CD4-positive, alpha-beta T cell treated with Interferon gamma for 1 hour (primary cell): ENCODE data around the gene LBH.

ENCODE experiments used
- DNase-seq: peaks from one replicate; pipeline ENCODE4 v3.0.0-alpha.2; 2020

Gene LBH

GRCh38 chr2:30231212-30231995 lies at the start of gene LBH:
Gene LBH (plus strand): TSS chr2:30231534. CDS start chr2:30231739, 205 bp downstream.
- DNase-seq: peak; percentile 92

DNA sequence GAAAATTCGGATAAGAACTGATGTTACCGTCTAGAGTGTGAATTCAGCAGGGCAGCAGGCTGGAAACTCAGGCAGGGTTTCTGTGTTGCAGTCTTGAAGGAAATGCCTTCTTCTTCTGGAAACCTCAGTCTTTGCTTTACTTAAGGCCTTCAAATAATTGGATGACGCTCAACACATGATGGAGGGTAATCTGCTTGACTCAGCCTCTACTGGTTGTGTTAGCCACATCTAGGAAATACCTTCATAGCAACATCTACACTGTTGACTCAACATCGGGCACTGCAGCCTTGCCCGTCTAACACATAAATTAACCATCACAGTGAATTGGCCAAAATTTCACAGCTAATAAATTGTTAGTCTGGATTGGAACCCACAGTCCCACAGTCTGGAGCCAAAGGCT lies 47.3 kb upstream of the LBH start:
- no peak for DNase-seq

DNA sequence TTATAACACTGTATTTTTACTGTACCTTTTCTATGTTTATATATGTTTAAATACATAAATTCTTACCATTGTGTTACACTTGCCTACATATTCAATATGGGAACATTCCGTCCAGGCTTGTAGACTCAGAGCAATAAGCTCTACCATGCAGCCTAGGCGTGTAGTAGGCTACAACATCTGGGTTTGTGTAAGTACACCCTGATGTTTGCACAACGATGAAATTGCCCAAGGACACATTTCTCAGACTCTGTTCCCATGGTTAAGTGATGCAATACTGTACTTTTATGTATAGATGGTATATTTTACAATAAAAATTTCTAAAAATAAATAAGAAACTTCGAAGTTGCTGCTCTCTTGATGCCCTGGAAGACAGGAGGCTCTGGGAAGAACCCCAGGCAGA lies 46.2 kb upstream of the LBH start:
- no peak for DNase-seq

DNA sequence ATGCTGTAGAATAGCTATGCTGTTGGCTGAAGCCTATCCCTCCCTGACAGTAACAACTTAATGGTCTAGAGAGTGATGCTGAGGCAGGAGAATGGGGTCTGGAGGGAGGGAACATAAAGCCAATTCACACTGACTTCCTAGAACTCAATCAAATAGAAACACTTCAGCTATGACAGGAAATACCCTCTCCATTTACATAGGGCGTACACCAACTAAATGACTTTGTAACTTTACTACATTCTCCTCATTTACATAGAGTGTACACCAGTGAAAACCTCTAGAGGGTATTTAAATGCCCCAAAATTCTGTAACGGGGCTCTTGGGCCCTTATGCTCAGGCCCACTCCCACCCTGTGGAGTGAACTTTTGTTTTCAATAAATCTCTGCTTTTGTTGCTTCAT lies 43.0 kb upstream of the LBH start:
- no peak for DNase-seq

DNA sequence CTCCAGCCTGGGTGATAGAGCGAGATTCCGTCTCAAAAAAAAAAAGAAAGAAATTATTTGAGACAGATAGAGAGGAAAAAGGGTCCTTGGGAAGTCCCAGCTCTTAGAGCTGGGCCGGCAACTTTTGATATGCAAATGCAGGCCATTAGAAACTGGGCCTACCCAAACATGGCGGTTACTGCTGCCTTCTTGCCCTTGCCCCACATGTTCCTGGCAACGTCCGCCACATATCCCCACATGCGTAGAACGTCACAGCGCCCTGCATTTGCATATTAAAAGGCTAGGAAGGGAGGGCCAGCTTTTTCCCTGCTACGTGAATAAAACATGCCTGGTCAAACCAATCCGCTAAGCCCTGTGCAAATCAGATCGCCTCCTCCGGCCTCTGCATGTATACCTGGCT lies 40.7 kb upstream of the LBH start:
- DNase-seq: no peak

- no peak for DNase-seq
These were observed 40.2 kb upstream of the LBH start for GRCh38 chr2:30191107-30191506.

- DNase-seq: no peak
These were observed 39.5 kb upstream of the LBH start for GRCh38 chr2:30191819-30192271.

GRCh38 chr2:30192314-30192713 lies 39.0 kb upstream of the LBH start:
- no peak for DNase-seq

DNA sequence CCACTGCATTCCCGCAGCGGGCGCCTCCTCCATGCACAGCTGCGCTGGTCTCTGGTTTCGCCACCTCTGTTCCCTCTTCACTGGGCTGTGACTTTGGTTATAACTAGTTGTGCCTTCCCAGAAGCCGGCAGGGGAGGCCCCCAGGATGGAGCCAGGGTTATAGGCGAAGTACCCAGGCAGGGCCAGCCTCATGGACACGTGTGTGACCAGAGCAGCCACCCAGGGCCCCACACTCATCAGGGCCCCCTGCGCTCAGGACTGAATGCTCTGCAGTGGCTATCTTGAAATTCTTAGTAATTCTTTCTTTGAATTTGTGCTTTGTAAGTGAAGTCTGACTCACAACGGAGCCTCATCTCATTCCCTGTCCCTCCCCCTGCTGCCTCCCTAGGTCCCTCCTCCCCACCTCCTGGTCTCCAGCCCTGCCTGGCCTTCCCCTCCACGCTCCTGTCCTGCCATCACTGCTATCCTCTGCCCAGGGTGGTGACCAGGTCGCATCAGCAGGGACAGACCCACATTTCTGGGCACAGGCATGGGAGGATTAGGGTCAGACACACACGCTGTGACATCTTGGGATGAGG lies 38.1 kb upstream of the LBH start:
- no peak for DNase-seq

GRCh38 chr2:30194421-30194820 lies 36.9 kb upstream of the LBH start:
- DNase-seq: no peak

- no peak for DNase-seq
These were observed 36.3 kb upstream of the LBH start for GRCh38 chr2:30195016-30195415.

DNA sequence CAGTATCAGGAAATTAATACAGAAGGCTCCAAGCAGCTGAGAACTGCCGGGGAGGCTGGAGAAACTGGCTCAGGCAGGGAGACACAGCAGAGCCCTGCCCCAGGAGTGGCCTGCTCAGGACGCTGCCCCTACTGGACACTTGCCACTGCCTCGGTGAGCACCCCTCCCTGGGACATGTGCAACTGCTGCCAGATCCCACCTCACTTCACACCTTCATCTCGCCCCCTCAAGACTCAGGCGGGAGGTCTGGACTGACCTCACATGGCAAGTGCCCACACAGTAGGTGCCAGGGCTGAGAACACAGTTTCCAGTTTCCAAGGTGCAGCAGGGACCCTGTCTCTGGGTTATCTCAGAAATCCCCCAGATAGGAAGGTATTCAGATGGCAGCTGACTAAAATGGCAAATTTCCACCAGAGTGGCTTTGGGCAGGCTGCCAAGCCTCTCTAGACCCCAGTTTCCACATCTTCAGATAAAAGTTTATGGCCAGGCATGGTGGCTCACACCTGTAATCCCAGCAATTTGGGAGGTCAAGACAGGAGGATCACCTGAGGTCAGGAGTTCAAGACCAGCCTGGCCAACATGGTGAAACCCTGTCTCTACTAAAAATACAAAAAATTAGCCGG lies 33.7 kb upstream of the LBH start:
- DNase-seq: no peak

DNA sequence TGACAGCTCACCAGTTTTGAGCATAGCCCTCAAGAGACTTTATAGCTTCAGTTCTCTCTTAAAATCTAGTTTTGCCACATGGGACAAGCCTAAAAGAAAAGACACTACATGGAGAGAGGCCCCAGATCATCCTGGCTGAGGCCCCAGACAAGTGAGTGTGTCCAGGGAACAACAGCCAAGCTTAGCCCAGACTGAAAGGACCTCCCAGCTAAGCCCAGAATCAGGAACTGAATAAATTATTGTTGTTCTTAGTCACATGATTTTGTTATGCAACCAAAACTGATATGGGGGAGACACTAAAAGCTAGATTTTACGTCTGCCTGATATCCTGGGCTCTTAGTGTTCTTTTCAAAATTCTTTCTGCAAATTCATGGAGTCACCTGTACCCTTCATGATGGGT lies 29.3 kb upstream of the LBH start:
- DNase-seq: no peak

GRCh38 chr2:30203156-30203555 lies 28.2 kb upstream of the LBH start:
- DNase-seq: no peak

- DNase-seq: no peak
These were observed 27.1 kb upstream of the LBH start for GRCh38 chr2:30204281-30204680.

DNA sequence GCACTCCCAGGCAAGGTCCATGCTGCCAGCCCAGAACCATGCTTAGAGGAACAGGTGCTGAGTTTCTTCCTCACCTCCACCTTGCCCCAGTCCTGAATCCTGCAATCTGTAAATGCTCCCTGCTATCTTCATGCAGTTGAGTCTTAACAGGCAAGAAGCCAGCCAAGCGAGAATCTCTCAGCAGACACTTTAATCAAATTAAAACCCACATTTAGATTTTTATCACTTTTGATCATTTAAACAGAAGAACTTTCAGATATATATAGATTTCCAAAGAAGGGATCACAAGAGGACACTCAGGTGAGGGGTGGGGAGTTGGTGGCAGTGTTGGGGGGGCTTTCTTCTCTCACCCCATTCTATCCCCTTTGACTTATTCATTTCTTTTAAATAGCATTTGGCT lies 25.9 kb upstream of the LBH start:
- no peak for DNase-seq

DNA sequence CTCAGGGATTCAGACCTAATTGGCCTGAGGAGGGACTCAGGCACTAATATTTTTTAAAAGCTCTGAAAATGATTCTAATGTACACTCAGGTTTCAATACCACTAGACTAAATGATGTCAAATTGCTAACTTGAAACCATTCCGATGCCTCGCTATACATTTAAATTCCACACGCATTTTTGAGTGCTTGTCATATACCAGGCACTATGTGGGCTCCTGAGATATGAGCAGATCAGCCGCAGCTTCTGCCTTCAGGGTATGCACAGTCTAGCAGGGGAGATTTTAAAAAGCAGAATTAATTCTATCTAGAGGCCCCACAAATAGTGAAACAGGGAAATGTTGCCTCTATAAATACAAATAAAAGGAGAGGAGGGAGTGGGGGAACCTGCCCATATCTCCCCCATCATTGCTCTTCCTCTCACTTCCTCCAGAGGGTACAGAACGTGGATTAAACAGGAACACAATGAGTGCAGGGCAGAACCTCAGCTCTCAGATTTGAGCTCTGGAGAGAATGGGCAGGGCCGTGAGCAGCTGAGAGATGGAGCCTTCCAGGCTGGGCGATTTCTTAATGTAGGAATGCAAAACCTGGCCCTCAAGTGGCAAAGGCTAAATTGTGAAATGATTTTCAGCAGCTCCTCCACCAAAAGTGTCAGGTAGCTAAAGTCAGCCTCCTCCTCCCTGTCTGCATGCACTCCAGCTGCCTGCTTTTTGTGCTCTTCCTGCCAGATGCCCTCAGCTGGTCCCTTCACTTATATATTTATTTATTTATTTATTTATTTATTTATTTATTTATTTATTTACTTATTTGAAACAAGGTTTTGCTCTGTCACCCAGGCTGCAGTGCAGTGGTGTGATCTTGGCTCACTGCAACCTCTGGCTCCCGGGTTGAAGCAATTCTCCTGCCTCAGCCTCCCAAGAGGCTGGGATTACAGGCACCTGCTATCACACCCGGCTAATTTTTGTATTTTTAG lies 24.6 kb upstream of the LBH start:
- no peak for DNase-seq

- DNase-seq: peak; percentile 28
These were observed 22.9 kb upstream of the LBH start for GRCh38 chr2:30208453-30208852.

DNA sequence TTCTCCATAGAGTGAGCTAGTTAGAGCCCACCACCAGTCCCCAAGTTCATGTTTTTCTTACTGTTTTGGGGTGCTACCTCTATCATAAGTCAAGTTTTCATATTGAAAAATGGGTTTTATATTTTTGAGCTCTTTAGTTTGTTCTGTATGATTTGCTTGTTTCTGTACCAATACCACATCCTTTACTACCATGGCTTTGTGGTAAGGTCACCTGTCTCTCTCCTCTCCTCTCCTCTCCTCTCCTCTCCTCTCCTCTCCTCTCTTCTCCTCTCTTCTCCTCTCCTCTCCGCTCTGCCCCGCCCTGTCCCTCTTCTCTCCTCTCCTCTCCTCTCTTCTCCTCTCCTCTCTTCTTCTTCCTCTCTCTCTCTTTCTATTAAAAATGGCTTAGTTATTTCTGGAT lies 22.1 kb upstream of the LBH start:
- no peak for DNase-seq

GRCh38 chr2:30213326-30213725 lies 18.0 kb upstream of the LBH start:
- DNase-seq: no peak

GRCh38 chr2:30213907-30214463 lies 17.3 kb upstream of the LBH start:
- DNase-seq: no peak

- no peak for DNase-seq
These were observed 15.2 kb upstream of the LBH start for GRCh38 chr2:30216157-30216556.
